ENCODE data around the gene BCL2.

- no peak for TF ChIP-seq CTCF (conservative IDR thresholded peaks at IDR 0.05; ENCODE audit: low read length)
- TF ChIP-seq EZH2phosphoT487 (IDR thresholded peaks at IDR 0.05; ENCODE audit: borderline replicate concordance, low read depth, low read length): no peak
Measured at GRCh38 chr18:63161032-63161760, 158.4 kb downstream of the BCL2 start.
